Globus pallidus (tissue), 1 donor: ENCODE measurements around the gene COPRS.
A peak's percentile ranks its signal among the peaks of the same experiment; 100 is the strongest.
"Not testable (repeated sequence)": the region's sequence is repeated elsewhere in the genome, so short reads cannot be mapped to it uniquely, and the experiment has no call there.

Experiments used
- DNase-seq: peaks from one replicate; pipeline ENCODE4 v3.0.0-alpha.2; 2015; ENCODE audit warnings: low spot score

Gene COPRS

DNA sequence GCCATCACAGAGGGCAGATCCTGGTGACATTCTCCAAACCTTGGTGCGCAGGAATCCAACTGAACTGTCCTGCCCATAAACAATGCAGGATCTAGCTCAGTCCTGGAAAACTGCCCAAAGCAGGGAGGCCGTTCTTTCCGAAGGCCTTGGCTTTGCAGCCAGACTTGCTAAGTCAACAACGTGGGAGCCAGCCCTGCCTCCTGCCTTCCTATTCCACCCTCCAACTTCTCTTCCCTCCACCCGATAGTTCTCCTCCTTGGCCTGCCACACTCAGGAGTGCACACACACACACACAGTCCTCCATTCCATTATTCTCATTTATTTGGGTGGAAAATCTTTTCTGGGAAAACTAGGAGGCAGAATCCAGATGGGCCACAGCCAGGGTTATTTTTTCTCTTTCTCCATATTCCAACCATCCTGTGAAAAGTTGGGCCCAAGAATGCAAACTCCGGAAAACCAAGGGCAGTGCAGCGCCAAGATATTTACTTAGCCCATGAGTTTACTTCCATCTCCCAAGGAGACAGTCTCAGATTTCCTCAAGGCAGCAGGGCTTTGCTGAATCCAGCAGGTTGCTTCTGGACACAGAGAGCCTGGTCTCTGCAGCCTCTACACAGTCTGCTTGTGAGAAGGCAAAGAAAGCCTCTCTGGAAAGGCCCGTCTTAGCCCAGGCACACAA lies 15.8 kb downstream of the COPRS start:
- DNase-seq: peak; percentile 54

- peak; percentile 78 for DNase-seq
These were observed 16.6 kb downstream of the COPRS start for GRCh38 chr17:31842195-31843069.

GRCh38 chr17:31841850-31842194 lies 17.2 kb downstream of the COPRS start:
- no peak for DNase-seq

GRCh38 chr17:31838636-31839225 lies 20.3 kb downstream of the COPRS start:
- no peak for DNase-seq

DNA sequence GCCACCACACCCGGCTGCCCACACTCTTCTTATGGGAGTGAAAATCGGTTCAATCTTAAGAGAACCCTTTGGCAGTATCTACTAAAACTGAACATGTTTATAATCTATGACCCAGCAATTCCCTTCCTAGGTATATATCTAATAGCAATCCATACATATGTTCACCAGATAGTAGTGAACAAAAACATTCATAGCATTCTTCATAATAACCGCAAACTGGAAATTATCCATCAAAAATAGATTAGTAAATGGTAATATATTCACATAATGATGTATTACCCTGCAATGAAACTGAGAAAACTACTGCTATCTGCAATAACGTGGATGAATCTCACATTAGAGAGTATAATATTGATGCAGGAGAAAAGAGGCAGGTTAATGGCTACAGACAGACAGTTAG lies 23.1 kb downstream of the COPRS start:
- no peak for DNase-seq

DNA sequence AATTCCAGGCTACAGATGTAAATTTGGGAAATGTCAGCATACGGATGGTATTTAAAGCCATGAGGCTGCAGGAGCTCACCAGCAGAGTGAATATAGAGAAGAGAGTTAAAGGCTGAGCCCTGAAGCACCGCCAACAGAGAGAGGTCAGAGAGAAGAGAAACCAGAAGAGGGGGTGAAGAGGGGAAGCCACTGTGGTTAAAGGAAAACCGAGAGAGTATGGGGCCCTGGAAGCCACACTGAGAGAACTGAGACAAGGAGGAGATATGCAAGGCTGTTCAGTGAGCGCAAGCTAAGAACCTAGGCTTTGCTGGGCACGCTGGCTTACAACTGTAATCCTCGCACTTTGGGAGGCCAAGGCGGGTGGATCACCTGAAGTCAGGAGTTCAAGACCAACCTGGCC lies 24.6 kb downstream of the COPRS start:
- DNase-seq: peak; percentile 16

DNA sequence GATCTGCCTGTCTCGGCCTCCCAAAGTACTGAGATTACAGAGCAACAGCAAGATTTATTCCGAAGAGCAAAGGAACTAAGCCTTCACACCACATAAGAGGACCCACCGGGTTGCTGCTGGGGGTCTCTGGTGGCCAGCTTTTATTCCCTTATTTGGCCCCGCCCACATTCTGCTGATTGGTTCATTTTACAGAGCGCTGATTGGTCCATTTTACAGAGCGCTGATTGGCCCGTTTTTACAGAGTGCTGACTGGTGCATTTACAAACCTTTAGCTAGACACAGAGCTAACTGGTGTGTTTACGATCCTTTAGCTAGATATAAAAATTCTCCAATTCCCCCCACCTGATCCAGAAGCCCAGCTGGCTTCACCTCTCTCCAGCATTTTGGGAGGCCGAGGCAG lies 26.3 kb downstream of the COPRS start:
- no peak for DNase-seq

DNA sequence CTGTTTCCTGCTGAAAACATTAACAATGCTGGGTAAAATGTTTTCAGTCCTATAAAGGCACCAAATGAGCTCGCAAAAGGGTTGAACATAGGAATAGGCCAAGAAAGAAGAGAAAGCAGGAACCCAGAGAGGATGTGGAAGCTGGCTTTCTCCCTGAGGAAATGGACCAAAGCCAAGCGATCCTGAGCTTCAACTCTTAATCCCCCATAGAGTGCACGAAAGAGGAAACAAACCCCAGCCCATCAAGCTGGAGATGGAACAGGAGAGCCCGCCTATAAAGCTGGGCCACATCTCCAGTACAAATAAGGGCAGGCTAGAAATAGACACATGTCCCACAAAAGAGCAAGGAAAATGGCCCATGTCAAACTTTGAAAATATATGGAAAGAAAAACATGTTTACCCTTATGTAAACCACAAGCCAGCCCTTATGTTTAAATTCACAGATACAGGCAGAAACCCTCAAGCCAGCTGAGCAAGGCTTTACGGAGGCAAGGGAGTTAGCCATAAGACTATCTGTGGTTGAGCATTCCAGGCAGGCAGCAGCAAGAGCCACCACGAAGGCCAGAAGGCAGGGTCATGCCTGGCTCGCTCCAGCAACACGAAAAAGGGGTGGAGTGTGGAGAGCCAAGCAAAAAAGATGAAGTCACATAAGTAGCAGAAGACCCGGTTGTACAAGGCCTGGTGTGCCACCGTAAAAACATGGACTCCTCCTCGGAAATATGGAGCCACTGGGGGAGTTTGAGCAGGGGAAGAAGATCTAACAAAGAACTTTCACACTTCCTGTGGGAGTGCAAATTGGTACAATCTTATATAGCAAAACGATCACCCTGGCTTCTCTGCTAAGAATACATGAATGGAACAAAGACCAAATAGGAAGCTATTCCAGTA lies 27.8 kb downstream of the COPRS start:
- DNase-seq: no peak

GRCh38 chr17:31829649-31830048 lies 29.4 kb downstream of the COPRS start:
- no peak for DNase-seq

DNA sequence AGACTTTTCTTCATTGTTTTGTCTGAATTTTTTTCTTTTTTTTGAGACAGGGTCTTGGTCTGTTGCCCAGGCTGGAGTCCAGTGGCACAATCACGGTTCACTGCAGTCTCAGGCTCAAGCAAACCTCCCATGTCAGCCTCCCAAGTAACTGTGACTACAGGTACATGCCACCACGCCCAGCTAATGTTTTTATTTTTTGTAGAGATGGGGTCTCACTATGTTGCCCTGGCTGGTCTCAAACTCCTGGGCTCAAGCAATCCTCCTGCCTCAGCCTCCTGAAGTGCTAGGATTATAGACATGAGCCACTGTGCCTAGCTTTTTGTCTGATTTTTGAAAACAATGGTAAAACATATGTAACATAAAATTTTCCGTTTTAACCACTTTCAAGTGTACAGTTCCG lies 30.1 kb downstream of the COPRS start:
- DNase-seq: not testable (repeated sequence)

- DNase-seq: no peak
These were observed 32.9 kb downstream of the COPRS start for GRCh38 chr17:31825961-31826691.

DNA sequence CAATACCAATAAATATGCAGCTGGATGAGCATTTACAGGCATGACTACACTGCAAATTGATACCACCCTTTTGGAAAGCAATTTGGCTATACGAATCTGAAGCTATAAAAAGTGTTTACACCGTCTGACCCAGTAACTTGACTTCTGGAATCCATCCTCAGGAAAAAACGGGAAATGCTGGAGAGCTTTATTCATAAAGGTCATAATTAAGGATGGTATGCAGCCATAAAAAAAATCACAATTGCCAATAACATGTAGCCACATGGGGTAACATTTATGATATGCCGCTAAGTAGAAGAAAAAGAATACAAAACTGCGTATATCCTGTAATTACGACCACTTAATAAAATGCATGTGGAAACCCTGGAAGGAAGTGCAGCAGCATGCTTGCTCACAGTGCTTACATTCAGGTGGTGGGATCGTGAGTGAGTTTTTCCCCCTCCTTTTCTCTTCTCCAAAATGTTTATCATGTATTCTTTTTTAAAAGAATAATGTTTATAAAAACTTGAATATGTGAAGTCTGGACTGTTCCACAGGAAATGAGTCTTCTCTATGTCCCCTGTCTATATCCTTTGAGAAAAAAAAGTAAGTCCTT lies 34.2 kb downstream of the COPRS start:
- no peak for DNase-seq

- no peak for DNase-seq
These were observed 36.0 kb downstream of the COPRS start for GRCh38 chr17:31823014-31823413.

DNA sequence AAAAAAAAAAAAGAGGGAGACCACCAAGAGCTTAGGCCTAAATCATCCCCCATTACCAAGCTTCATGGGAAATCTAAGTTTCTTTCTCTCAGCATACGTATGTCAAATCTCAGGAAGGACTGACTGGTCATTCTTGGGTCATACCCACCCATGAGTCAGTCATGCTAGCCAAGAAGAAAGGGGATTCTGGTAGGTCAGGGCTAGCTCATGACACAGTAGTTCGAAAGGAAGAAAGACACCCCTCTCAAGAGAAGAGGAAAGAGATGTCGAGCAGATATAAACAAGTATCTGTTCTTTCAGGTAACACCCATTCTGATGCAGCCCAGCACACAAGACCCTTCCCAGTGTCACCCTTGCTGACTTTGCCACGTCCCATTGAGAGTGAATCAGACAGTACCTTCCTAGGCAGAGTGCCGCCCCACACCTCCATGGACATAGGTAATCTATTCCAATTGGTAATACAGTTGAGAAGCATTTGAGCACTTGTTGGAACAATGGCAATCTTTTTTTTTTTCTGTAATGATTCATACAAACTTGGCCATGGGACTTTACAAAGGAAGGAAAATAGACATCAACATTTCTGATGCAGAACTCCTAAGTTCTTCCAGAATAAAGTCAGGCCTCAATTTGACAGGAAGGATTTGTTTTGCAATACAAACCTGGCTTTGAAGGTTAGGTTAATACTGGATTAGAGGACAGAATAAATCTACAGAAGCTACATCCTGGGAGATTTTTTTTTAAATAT lies 38.2 kb downstream of the COPRS start:
- DNase-seq: no peak

GRCh38 chr17:31819578-31819977 lies 39.5 kb downstream of the COPRS start:
- no peak for DNase-seq

DNA sequence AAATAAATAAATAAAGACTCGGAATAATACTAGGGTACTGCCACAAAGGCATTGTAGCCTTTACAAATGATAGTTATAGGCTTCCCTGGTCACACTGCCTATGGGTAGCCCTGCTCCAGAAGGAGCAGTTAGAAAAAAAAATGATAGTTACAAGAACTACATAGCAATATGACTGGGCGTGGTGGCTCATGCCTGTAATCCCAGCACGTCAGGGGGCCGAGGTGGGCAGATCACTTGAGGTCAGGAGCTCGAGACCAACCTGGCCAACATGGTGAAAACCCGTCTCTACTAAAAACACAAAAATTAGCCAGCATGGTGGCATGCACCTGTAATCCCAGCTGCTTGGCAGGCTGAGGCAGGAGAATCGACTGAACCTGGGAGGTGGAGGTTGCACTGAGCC lies 40.2 kb downstream of the COPRS start:
- DNase-seq: not testable (repeated sequence)

DNA sequence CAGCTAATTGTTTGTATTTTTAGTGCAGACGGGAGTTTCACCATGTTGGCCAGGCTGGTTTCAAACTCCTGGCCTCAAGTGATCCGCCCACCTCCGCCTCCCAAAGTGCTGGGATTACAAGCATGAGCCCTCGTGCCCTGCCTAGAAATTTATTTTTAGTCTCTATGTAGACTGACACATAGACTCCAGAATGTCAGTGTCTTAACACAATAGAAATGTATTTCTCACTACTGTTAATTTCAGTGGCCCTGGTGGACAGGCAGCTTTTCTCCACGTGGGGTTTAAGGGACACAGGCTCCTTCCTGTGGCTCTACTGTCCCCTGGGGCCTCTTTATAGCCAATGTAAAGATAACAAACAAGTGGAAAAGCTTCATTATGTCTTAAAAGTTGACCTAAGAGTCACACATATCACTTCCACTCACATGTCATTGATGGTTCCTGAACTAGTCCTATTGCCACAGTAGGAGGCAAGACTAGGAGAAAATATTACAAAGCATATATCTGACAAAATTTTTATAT lies 43.8 kb downstream of the COPRS start:
- DNase-seq: no peak

GRCh38 chr17:31811101-31811500 lies 47.9 kb downstream of the COPRS start:
- no peak for DNase-seq

DNA sequence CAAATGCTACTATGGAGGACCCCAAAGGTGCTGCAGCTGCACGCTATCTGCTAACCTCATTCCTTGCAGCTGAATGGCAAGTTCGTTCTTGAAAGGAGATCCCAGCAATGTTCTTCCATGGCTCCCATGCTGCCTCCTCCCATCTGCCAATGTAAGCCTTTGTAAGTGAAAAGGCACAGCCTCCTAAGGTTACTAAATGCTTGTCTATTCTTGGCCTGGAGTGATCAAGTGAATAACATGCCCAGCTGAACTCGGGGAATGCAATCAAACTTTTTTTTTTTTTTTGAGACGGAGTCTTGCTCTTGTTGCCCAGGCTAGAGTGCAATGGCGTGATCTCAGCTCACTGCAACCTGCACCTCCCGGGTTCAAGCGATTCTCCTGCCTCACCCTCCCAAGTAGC lies 49.2 kb downstream of the COPRS start:
- not testable (repeated sequence) for DNase-seq

DNA sequence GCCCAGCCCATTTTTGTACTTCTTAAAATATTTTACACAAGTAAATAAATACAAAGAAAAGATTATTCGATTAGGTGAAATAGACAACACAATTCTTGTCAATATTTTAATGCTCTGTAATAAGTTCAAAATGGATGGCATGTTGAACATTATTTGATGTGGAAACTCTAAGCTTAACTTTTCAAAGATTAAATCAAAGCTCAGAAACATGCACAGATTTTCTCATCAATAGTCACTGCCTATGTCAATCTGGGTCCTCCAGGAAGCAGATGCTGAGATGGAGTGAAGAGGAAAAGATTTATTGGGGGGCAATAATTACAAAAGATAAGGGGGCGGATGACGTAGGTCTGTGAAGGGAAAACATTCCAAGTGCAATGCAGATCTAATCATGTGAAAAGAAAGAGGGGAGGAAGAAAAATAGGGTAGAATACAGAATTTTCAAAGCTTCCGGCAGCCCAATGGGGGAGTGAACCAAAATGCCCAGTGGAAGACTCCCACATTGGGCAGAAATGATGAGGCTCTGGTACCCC lies 50.5 kb downstream of the COPRS start:
- DNase-seq: no peak
